Mesenchymal stem cell (in vitro differentiated cells and primary cell): ENCODE data around the gene STK4.

Experiments
- DNase-seq: peaks from one replicate; pipeline ENCODE4 v3.0.0-alpha.2; 2013
- H2AFZ ChIP-seq: one replicate; pipeline ENCODE4 v1.6.1; 2013; ENCODE audit warnings: low read depth, mild to moderate bottlenecking, control low read depth, inconsistent platforms, low read length, moderate library complexity
- H2AK5ac ChIP-seq: 2 replicates; pipeline ENCODE4 v1.6.1; 2013; ENCODE audit warnings: low read length, moderate library complexity, mild to moderate bottlenecking, inconsistent platforms; ENCODE audit not compliant: severe bottlenecking
- H2BK120ac ChIP-seq: one replicate; pipeline ENCODE4 v1.6.1; 2013; ENCODE audit warnings: low read depth, mild to moderate bottlenecking, inconsistent platforms, low read length, moderate library complexity
- H2BK12ac ChIP-seq, 2 experiments: one replicate each; pipeline ENCODE4 v1.6.1; 2013; ENCODE audit warnings: inconsistent platforms in 2 of 2, low read length in 2 of 2, mild to moderate bottlenecking in 2 of 2, moderate library complexity in 2 of 2, control low read depth in 1 of 2
- H2BK15ac ChIP-seq: one replicate; pipeline ENCODE4 v1.6.1; 2013; ENCODE audit warnings: mild to moderate bottlenecking, low read depth, inconsistent platforms; ENCODE audit not compliant: poor library complexity, severe bottlenecking
- H2BK5ac ChIP-seq: 2 replicates; pipeline ENCODE4 v1.6.1; 2013; ENCODE audit warnings: low read depth, mild to moderate bottlenecking, low read length, control low read depth, inconsistent platforms; ENCODE audit not compliant: poor library complexity, severe bottlenecking
- H3K14ac ChIP-seq, 2 experiments: one replicate each; pipeline ENCODE4 v1.6.1; 2013; ENCODE audit warnings: inconsistent platforms in 2 of 2, low read length in 2 of 2, control low read depth in 1 of 2, mild to moderate bottlenecking in 1 of 2, moderate library complexity in 1 of 2
- H3K18ac ChIP-seq, 2 experiments: one replicate each; pipeline ENCODE4 v1.6.1; 2013; ENCODE audit warnings: inconsistent platforms in 2 of 2, low read length in 2 of 2, control low read depth in 1 of 2, low read depth in 1 of 2, mild to moderate bottlenecking in 1 of 2
- H3K23ac ChIP-seq, 2 experiments: one replicate each; pipeline ENCODE4 v1.6.1; 2013; ENCODE audit warnings: inconsistent platforms in 2 of 2, low read length in 2 of 2, mild to moderate bottlenecking in 2 of 2, moderate library complexity in 2 of 2, control low read depth in 1 of 2
- H3K27ac ChIP-seq: 2 replicates; pipeline ENCODE4 v1.5.1; 2013; ENCODE audit warnings: mild to moderate bottlenecking, moderate library complexity, low read length, control low read depth, inconsistent platforms; ENCODE audit not compliant: poor library complexity, severe bottlenecking
- H3K27me3 ChIP-seq, 2 experiments: 2 replicates each; pipeline versions ENCODE4 v1.6.1 to v1.7.0; 2013; ENCODE audit warnings: low read length in 2 of 2, mild to moderate bottlenecking in 2 of 2, moderate library complexity in 2 of 2, control low read depth in 1 of 2, inconsistent platforms in 1 of 2; ENCODE audit not compliant: control insufficient read depth in 1 of 2, insufficient read depth in 1 of 2
- H3K36me3 ChIP-seq, 2 experiments: 2 replicates each; pipeline versions ENCODE4 v1.6.1 to v1.7.0; 2013; ENCODE audit warnings: low read length in 2 of 2, control low read depth in 1 of 2, inconsistent platforms in 1 of 2, low read depth in 1 of 2, mild to moderate bottlenecking in 1 of 2; ENCODE audit not compliant: insufficient read depth in 2 of 2, control insufficient read depth in 1 of 2
- H3K4ac ChIP-seq, 2 experiments: one replicate each; pipeline ENCODE4 v1.6.1; 2013; ENCODE audit warnings: inconsistent platforms in 2 of 2, low read length in 2 of 2, mild to moderate bottlenecking in 2 of 2, moderate library complexity in 2 of 2, control low read depth in 1 of 2, low read depth in 1 of 2
- H3K4me1 ChIP-seq: 2 replicates; pipeline ENCODE4 v1.6.1; 2013; ENCODE audit warnings: low read depth, low read length, control low read depth; ENCODE audit not compliant: control insufficient read depth, insufficient read depth
- H3K4me2 ChIP-seq: 2 replicates; pipeline ENCODE4 v1.6.1; 2013; ENCODE audit warnings: low read length, mild to moderate bottlenecking, inconsistent platforms; ENCODE audit not compliant: poor library complexity, severe bottlenecking
- H3K4me3 ChIP-seq, 2 experiments: 2 replicates each; pipeline versions ENCODE4 v1.5.1 to v1.7.0; 2013; ENCODE audit warnings: low read length in 2 of 2, mild to moderate bottlenecking in 2 of 2, control low read depth in 1 of 2, low read depth in 1 of 2; ENCODE audit not compliant: insufficient read depth in 1 of 2
- H3K79me1 ChIP-seq: replicated peaks from 2 replicates; pipeline ENCODE4 v1.6.1; 2013; ENCODE audit warnings: mild to moderate bottlenecking, control low read depth, low read length, inconsistent platforms; ENCODE audit not compliant: poor library complexity, severe bottlenecking
- H3K9ac ChIP-seq: 2 replicates; pipeline ENCODE4 v1.7.0; 2013; ENCODE audit warnings: mild to moderate bottlenecking, low read length, moderate library complexity
- H3K9me3 ChIP-seq: 2 replicates; pipeline ENCODE4 v1.7.0; 2013; ENCODE audit warnings: mild to moderate bottlenecking, low read length; ENCODE audit not compliant: control insufficient read depth
- H4K8ac ChIP-seq: one replicate; pipeline ENCODE4 v1.6.1; 2013; ENCODE audit warnings: inconsistent platforms, mild to moderate bottlenecking, low read length, moderate library complexity
- H4K91ac ChIP-seq: one replicate; pipeline ENCODE4 v1.6.1; 2013; ENCODE audit warnings: mild to moderate bottlenecking, low read length, inconsistent platforms
- WGBS: methylation state at CpG from one replicate; pipeline ENCODE4 v1.1.7; 2013; ENCODE audit warnings: mixed read lengths; 5-methylcytosine and 5-hydroxymethylcytosine counted together

STK4 gene

DNA sequence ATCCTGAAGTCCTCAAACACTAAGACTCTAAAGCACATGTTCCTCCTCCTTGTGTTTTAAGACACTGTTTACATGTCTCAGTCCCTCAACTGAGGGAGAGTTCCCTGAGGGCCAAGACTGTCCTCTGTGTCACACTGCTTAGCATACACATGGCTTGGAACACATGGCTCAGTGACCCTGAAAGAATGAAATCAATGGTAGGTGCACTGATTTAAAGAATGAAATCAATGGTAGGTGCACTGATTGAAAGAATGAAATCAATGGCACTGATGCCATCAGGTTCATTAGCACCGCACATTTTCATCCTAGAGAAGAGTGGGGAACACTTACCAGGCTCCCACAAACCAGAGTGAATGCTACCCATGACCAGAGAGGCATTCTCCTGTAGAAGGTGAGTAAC is 15.9 kb upstream of the STK4 start:
- WGBS: 100% methylated on average over 1 of the region's 1 CpG
- Histone ChIP-seq H3K4me1 (peaks cover 6% of the 10 kb centered on the region), H4K8ac (no peak overlapping the region), H3K4ac (no peak overlapping the region), H2BK5ac (no peak overlapping the region), H3K79me1 (peaks cover 32% of the 10 kb centered on the region), H2AK5ac (no peak overlapping the region), H3K27me3 (no peaks in the 10 kb centered on the region), H3K4me2 (no peak overlapping the region), H3K9ac (no peak overlapping the region), H3K23ac (no peak overlapping the region), H4K91ac (no peak overlapping the region), H2BK120ac (no peak overlapping the region), H3K4me3 (no peak overlapping the region), H2BK15ac (no peak overlapping the region), H3K14ac (no peak overlapping the region), H3K27ac (no peak overlapping the region), H2BK12ac (no peak overlapping the region), H3K36me3 (peaks cover 40 to 99% of the 10 kb centered on the region in 2 experiments), H3K9me3 (no peaks in the 10 kb centered on the region), H2AFZ (no peak overlapping the region), H3K18ac (no peak overlapping the region)
- DNase-seq: no peak

DNA sequence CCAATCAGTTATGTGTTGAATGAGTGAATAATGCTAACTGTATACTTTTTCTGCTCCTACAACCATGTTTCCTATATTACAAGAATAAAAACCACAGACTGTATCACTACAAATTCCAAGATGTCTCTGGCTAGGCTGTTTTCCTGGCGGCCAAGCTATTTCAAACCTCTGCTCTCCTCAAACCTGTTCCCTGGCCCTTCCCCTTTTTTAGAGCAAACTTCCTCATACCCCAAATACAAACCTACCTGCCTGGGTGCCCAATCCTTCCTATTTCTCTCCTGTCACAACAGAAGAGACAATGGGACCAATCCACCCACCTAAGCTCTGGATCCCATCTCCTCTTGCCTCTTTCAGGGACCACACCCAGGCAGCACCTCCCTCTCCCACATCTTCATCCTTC is 13.6 kb upstream of the STK4 start:
- no peak overlapping the region for H3K4me3 ChIP-seq
- no peak for DNase-seq
- peaks cover 3% of the 10 kb centered on the region for H3K4me1 ChIP-seq
- H3K9ac ChIP-seq: no peak overlapping the region
- H2AFZ ChIP-seq: no peak overlapping the region
- H3K79me1 ChIP-seq: peaks cover 42% of the 10 kb centered on the region
- H3K23ac ChIP-seq: no peak overlapping the region
- H3K27ac ChIP-seq: no peak overlapping the region
- no peak overlapping the region for H2BK15ac ChIP-seq
- H3K4ac ChIP-seq: no peak overlapping the region
- H3K36me3 ChIP-seq: peaks cover 48 to 89% of the 10 kb centered on the region in 2 experiments
- H3K18ac ChIP-seq: no peak overlapping the region
- no peak overlapping the region for H2BK12ac ChIP-seq
- no peak overlapping the region for H2BK5ac ChIP-seq
- no peaks in the 10 kb centered on the region for H3K9me3 ChIP-seq
- no peak overlapping the region for H3K14ac ChIP-seq
- H3K4me2 ChIP-seq: no peak overlapping the region
- no peak overlapping the region for H2AK5ac ChIP-seq
- no peak overlapping the region for H4K91ac ChIP-seq
- WGBS: 95% methylated on average over 1 of the region's 1 CpG
- no peaks in the 10 kb centered on the region for H3K27me3 ChIP-seq
- H2BK120ac ChIP-seq: no peak overlapping the region
- H4K8ac ChIP-seq: no peak overlapping the region

- H2BK120ac ChIP-seq: no peak overlapping the region
- H3K27me3 ChIP-seq: no peaks in the 10 kb centered on the region
- no peak overlapping the region for H3K4ac ChIP-seq
- no peak overlapping the region for H3K23ac ChIP-seq
- H3K4me3 ChIP-seq: no peak overlapping the region
- H3K14ac ChIP-seq: no peak overlapping the region
- no peak overlapping the region for H2BK5ac ChIP-seq
- DNase-seq: no peak
- peaks cover 2% of the 10 kb centered on the region for H3K4me1 ChIP-seq
- no peak overlapping the region for H3K27ac ChIP-seq
- H3K36me3 ChIP-seq: peaks cover 41 to 80% of the 10 kb centered on the region in 2 experiments
- H3K4me2 ChIP-seq: no peak overlapping the region
- no peak overlapping the region for H2AFZ ChIP-seq
- peaks cover 39% of the 10 kb centered on the region for H3K79me1 ChIP-seq
- H3K18ac ChIP-seq: no peak overlapping the region
- no peaks in the 10 kb centered on the region for H3K9me3 ChIP-seq
- no peak overlapping the region for H3K9ac ChIP-seq
- H4K8ac ChIP-seq: no peak overlapping the region
- no peak overlapping the region for H2BK12ac ChIP-seq
- WGBS: 98% methylated on average over 5 of the region's 5 CpGs
- H4K91ac ChIP-seq: no peak overlapping the region
- H2BK15ac ChIP-seq: no peak overlapping the region
- H2AK5ac ChIP-seq: no peak overlapping the region
These were observed 12.1 kb upstream of the STK4 start for GRCh38 chr20:44954211-44954610.

GRCh38 chr20:44955270-44955669 is 11.0 kb upstream of the STK4 start:
- no peak overlapping the region for H3K27ac ChIP-seq
- H3K9me3 ChIP-seq: no peaks in the 10 kb centered on the region
- no peak overlapping the region for H3K9ac ChIP-seq
- H3K4ac ChIP-seq: no peak overlapping the region
- H2AFZ ChIP-seq: no peak overlapping the region
- no peak overlapping the region for H3K4me2 ChIP-seq
- no peak overlapping the region for H2AK5ac ChIP-seq
- no peak overlapping the region for H3K18ac ChIP-seq
- no peak overlapping the region for H3K23ac ChIP-seq
- H2BK12ac ChIP-seq: no peak overlapping the region
- no peak overlapping the region for H2BK5ac ChIP-seq
- H3K4me3 ChIP-seq: no peak overlapping the region
- peaks cover 38% of the 10 kb centered on the region for H3K79me1 ChIP-seq
- no peak overlapping the region for H4K8ac ChIP-seq
- peaks cover 2% of the 10 kb centered on the region for H3K4me1 ChIP-seq
- 78% methylated on average over 2 of the region's 4 CpGs for WGBS
- peaks cover 37 to 70% of the 10 kb centered on the region in 2 experiments for H3K36me3 ChIP-seq
- H4K91ac ChIP-seq: peak overlapping the region; percentile 32
- no peak overlapping the region for H2BK15ac ChIP-seq
- H3K14ac ChIP-seq: no peak overlapping the region
- no peak overlapping the region for H2BK120ac ChIP-seq
- no peak for DNase-seq
- no peaks in the 10 kb centered on the region for H3K27me3 ChIP-seq
